Lower leg skin (tissue), 4 donors: ENCODE measurements around the gene PRDM13. TPM values are rescaled to one million over a fixed set of nuclear protein-coding genes. Genes with fewer than 3 reads are reported as not detected.
"Not testable (repeated sequence)": the region's sequence is repeated elsewhere in the genome, so short reads cannot be mapped to it uniquely, and the experiment has no call there.

Experiments
- DNase-seq, 2 donors: peaks; one replicate each; pipeline ENCODE4 v3.0.0-alpha.2; 2019; ENCODE audit warnings: low spot score in 2 of 2
- H3K4me3 ChIP-seq: fragments of 200-600 bp; sonication (generic); 2 replicates; pipeline ENCODE4 v1.5.1; 2017; ENCODE audit warnings: mild to moderate bottlenecking, low read depth; ENCODE audit not compliant: poor library complexity, severe bottlenecking
- CTCF ChIP-seq, 3 donors: fragments of 450-650 bp; IDR thresholded peaks; one replicate each; pipeline ENCODE4 v1.5.1; 2016; ENCODE audit warnings: antibody characterized with exemption in 3 of 3, mild to moderate bottlenecking in 3 of 3, moderate library complexity in 2 of 3
- POLR2A ChIP-seq, 2 donors: fragments of 450-650 bp; IDR thresholded peaks; one replicate each; pipeline ENCODE4 v1.6.1; 2016 to 2017; ENCODE audit warnings: antibody characterized with exemption in 2 of 2, mild to moderate bottlenecking in 1 of 2, moderate library complexity in 1 of 2
- WGBS, 2 donors: methylation state at CpG; one replicate each; pipeline ENCODE4 v1.1.5; 2018; 5-methylcytosine and 5-hydroxymethylcytosine counted together
- intact Hi-C: fragments of 100-400 bp; cut with DNase I; formaldehyde crosslinking; loops from one replicate; pipeline ENCODE4 v1.15.0; 2023; ENCODE audit warnings: low total_unique reads
- total RNA-seq, 4 donors: library from RNA; depleted of rRNA; stranded (reverse); fragments of >200 nt; gene quantifications; one replicate each; pipeline ENCODE4 v1.1.0, GENCODE V29; 2016

Gene PRDM13
- total RNA-seq, 4 donors from 2014 or later, result 0.10 TPM; not detected in 3

- no peak for DNase-seq
- H3K4me3 ChIP-seq, result no peak overlapping the region
- intact Hi-C loops, result no loop called here
- WGBS, 2 donors, result 63 to 65% methylated on average over 6 of the region's 6 CpGs
- TF ChIP-seq CTCF (IDR thresholded peaks at IDR 0.05) (no peak), POLR2A (IDR thresholded peaks at IDR 0.05) (no peak)
These were observed 39.4 kb downstream of the PRDM13 start for GRCh38 chr6:99645986-99646385.

GRCh38 chr6:99650091-99650571, 43.5 kb downstream of the PRDM13 start:
- intact Hi-C loops, H3K4me3 ChIP-seq, DNase-seq: not testable (repeated sequence)
- 100% methylated on average over 2 of the region's 42 CpGs; no CpG with 5 or more reads in 1 of the 2 donors for WGBS, 2 donors

GRCh38 chr6:99660206-99660605, 53.6 kb downstream of the PRDM13 start:
- no peak for TF ChIP-seq POLR2A (IDR thresholded peaks at IDR 0.05)
- TF ChIP-seq CTCF (IDR thresholded peaks at IDR 0.05), result no peak
- DNase-seq, result no peak
- intact Hi-C loops, result no loop called here
- no peak overlapping the region for H3K4me3 ChIP-seq
- 13 to 14% methylated on average over 1 of the region's 1 CpG for WGBS, 2 donors

- 43 to 63% methylated on average over 1 of the region's 1 CpG for WGBS, 2 donors
- no peak overlapping the region for H3K4me3 ChIP-seq
- intact Hi-C loops, result no loop called here
- no peak for DNase-seq
- no peak for TF ChIP-seq POLR2A (IDR thresholded peaks at IDR 0.05)
- no peak for TF ChIP-seq CTCF (IDR thresholded peaks at IDR 0.05)
These were observed 55.2 kb downstream of the PRDM13 start for GRCh38 chr6:99661870-99662269.

GRCh38 chr6:99662616-99663015, 56.0 kb downstream of the PRDM13 start:
- H3K4me3 ChIP-seq, result no peak overlapping the region
- no peak for TF ChIP-seq CTCF (IDR thresholded peaks at IDR 0.05)
- no peak for TF ChIP-seq POLR2A (IDR thresholded peaks at IDR 0.05)
- DNase-seq, result no peak
- intact Hi-C loops, result no loop called here
- 33 to 35% methylated on average over 1 of the region's 1 CpG for WGBS, 2 donors

Other genes starting within 250 kb of the PRDM13 start
- gene COQ3, start 212.6 kb upstream of the PRDM13 start, total RNA-seq, result 1 to 10 TPM; 1.5 to 4.5 (median 3.2) TPM
- gene PNISR, start 181.5 kb upstream of the PRDM13 start, total RNA-seq, result 100 to 1,000 TPM in 1 of 4 donors, 10 to 100 TPM in 3; 52.3 to 101 (median 56.5) TPM
- gene USP45, start 91.4 kb upstream of the PRDM13 start, total RNA-seq, result 10 to 100 TPM in 2 of 4 donors, 1 to 10 TPM in 2; 4.7 to 12.3 (median 10.0) TPM
- 10 to 100 TPM; 25.3 to 62.9 (median 46.7) TPM for gene CCNC, start 38.2 kb upstream of the PRDM13 start, total RNA-seq